GM18526 (cell line): Measurements from ENCODE around the gene SENP7.

ENCODE experiments used
- POLR2A ChIP-seq: IDR thresholded peaks from 3 replicates; pipeline ENCODE4 v1.6.1; 2011; ENCODE audit not compliant: insufficient read length; ENCODE audit errors: extremely low read depth

The SENP7 gene

DNA sequence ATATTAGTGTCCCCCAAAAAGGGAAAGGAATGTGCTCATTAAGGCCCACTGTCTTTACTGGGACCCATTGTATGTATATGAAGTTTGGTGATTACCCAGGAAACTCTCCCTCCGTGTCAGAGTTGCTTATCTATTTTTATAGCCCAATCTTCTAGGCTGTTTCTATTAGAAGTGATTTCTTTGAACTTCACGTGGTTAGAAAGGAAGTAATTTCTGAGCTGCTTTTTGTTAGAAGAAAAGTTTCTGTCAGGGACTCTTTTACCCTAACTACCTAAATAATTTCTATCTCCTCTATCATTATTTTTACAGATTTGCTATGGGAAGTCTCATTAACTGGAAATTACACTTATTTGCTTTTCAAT is 17.7 kb upstream of the SENP7 start:
- TF ChIP-seq POLR2A: no peak

GRCh38 chr3:101529816-101530685 is 17.0 kb upstream of the SENP7 start:
- no peak for TF ChIP-seq POLR2A

GRCh38 chr3:101527906-101528305 is 14.9 kb upstream of the SENP7 start:
- no peak for TF ChIP-seq POLR2A

- TF ChIP-seq POLR2A: no peak
Measured at GRCh38 chr3:101527441-101527840, 14.4 kb upstream of the SENP7 start.

DNA sequence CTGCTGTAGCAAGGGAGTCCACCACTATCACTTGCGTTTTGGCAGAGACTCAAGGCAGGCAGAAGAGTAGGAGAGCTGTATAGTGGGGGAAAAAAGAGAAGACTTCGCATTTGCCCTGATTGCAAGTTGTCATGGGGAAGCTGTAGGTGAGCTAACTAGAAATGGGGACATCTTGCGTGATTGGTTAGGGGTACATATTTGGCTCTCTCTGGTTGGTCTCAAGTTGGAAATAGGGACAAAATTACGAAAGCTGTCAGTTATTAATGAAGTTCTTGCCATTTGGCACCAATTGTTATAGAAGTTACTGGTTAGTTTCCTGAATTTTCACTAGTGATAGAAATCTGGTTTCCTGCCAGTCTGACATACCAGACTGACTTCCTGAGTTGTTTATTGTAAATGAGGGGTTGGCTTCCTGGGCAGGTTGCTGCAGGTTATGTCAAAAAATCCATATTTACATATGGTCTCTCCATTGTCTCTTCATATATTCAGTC is 8.2 kb upstream of the SENP7 start:
- TF ChIP-seq POLR2A: no peak

DNA sequence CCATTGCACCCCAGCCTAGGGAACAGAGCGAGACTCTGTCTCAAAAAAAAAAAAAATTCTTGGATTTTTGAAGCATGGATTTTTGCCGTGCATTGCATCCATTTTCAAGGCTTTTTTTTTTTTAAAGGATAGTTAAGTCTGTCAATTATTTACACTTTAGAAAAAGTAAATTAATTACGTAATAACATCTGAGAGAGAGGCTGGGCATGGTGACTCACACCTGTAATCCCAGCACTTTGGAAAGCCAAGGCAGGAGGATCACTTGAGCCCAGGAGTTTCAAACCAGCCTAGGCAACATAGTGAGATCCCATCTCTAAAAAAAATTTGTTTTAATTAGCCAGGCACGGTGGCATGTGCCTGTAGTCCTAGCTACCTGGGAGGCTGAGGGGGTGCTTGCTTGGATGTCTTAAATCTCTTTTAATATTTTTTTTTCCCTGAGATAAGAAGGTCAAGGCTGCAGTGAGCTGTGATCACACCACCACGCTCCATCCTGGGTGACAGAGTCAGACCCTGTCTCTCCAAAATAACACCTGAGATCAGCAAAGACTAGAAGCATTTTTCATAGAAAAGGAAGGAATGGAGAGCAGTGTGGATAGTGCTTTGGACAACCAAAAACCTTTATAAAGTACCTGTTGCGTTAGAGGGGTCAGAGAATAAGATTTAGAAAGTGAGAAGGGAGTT is 6.8 kb upstream of the SENP7 start:
- TF ChIP-seq POLR2A: no peak

DNA sequence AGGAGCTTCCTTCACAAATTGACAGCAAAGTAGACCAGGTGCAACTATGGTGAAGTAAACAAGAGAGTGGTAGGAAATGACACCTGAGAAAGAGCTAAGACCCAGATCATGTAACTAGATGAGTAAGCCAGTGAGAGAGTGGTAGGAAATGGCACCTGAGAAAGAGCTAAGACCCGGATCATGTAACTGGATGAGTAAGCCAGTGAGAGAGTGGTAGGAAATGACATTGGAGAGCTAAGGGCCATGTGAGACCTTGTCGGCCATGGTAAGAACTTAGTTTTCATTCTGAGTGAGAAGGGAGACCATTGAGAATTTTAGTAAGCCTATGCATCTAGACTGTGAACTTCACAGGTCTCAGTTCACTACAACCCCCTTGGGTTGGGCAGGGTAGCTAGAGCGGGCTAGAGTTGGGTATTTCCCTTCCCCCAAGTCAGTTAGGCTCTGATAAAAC is 5.4 kb upstream of the SENP7 start:
- TF ChIP-seq POLR2A: no peak

GRCh38 chr3:101513419-101513986 is 491 bp upstream of the SENP7 start:
- peak; percentile 10 for TF ChIP-seq POLR2A

- no peak for TF ChIP-seq POLR2A
Measured at GRCh38 chr3:101512396-101512645, 691 bp downstream of the SENP7 start.

DNA sequence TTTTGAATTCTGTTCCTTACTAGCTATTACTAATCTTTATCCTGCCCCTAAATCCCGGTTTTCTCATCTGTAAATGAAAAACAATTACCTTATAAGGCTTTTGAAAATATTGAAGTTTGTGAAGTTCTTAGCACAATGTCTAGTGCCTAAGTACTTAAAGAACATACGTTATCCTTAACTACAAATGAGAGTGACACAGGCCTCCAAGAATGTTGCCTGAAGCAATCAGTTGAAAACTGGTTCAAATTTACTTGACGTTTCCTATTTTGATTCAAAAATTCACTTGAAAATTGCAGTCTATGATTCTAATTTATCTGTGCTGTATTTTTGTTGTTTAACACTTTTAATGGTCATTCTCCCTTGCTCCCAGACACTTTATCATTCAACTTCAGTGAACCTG is 3.2 kb downstream of the SENP7 start:
- TF ChIP-seq POLR2A: no peak

GRCh38 chr3:101509281-101509680 is 3.7 kb downstream of the SENP7 start:
- TF ChIP-seq POLR2A: no peak

DNA sequence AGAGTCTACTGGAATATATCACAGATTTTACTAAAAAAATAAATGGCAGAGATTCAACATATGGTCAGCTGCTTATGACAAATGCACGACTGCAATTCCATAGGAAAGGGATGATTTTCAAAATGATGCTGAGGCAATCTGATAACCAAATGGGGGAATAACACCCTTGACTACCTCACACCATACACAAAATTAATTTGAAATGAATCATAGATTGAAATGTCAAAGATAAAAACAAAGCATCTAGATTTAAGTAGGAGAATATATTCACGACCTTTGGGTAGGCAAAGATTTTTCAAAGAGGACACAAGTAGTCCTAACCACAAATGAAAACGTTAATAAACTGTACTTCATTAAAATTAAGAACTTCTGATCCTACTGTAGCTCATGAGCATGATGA is 11.2 kb downstream of the SENP7 start:
- no peak for TF ChIP-seq POLR2A

- TF ChIP-seq POLR2A: no peak
Measured at GRCh38 chr3:101500208-101500607, 12.8 kb downstream of the SENP7 start.

DNA sequence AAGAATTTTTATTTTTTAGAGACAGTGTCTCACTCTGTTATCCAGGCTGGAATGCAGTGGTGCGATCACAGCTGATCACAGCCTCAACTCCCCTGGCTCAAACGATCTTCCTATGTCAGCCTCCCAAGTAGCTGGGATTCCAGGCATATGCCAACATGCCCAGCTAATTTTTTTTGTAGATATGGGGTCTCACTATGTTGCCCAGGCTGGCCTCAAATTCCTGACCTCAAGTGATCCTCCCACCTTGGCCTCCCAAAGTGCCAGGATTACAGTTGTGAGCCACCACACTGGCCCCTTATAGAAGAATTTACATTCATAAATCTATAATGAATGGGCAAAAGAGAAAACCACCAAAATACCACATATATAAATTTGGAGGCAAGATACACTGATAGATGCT is 15.2 kb downstream of the SENP7 start:
- no peak for TF ChIP-seq POLR2A

- TF ChIP-seq POLR2A: no peak
Measured at GRCh38 chr3:101495552-101495951, 17.5 kb downstream of the SENP7 start.
